HL-60 (cell line): ENCODE results near the gene ADAM23.

Experiments used
- DNase-seq, 2 experiments: peaks; one replicate each; pipeline ENCODE4 v3.0.0-alpha.2; 2010 to 2020; ENCODE audit warnings: low read depth in 1 of 2, low spot score in 1 of 2
- H3K27ac ChIP-seq: fragments of 250-450 bp; sonication (Bioruptor Pico); replicated peaks from 2 replicates; pipeline ENCODE4 v1.5.1; 2020; ENCODE audit warnings: mild to moderate bottlenecking, moderate library complexity
- H3K27me3 ChIP-seq: fragments of 250-450 bp; sonication (Bioruptor Pico); 2 replicates; pipeline ENCODE4 v1.5.1; 2021; ENCODE audit warnings: mild to moderate bottlenecking, moderate library complexity; ENCODE audit not compliant: insufficient read depth, poor library complexity, severe bottlenecking
- H3K4me3 ChIP-seq: replicated peaks from 2 replicates; pipeline ENCODE4 v1.5.1; 2011; ENCODE audit warnings: mild to moderate bottlenecking, control low read depth, low read length; ENCODE audit not compliant: insufficient read depth
- GABPA ChIP-seq: IDR thresholded peaks from 2 replicates; pipeline ENCODE4 v1.6.1; 2012; ENCODE audit warnings: low read depth
- POLR2AphosphoS5 ChIP-seq: IDR thresholded peaks from 2 replicates; pipeline ENCODE4 v1.6.1; 2012; ENCODE audit warnings: low read depth
- SPI1 ChIP-seq: IDR thresholded peaks from 2 replicates; pipeline ENCODE4 v1.6.1; 2012; ENCODE audit warnings: low read depth, mild to moderate bottlenecking, borderline replicate concordance
- TF ChIP-seq, protein P1 (sequence below): IDR thresholded peaks from one replicate; pipeline ENCODE4 v1.5.1; 2011; ENCODE audit warnings: low read length, control low read depth, inconsistent platforms; ENCODE audit not compliant: insufficient read depth
- TF ChIP-seq, protein P2 (sequence below): IDR thresholded peaks from 2 replicates; pipeline ENCODE4 v1.6.1; 2012; ENCODE audit warnings: low read depth; ENCODE audit not compliant: insufficient replicate concordance

ADAM23 gene

DNA sequence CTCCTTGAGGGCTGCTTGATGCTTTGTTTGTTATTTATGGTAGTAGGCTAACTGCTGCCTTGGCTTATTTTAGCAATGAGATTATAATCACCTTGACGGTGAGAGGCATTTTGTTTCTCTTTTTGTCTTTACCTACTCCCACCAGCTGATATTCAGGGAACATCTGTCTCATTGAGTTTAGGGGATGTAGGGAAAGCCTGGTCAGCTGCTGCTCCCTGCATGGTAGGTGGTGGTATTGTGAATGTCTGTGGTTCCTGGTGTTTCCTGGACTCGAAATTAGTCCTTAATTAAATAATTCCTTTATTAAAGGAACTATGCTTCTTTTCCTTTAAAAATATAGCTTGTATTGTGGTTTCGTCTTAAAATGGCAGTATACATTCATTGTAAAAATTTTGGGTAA lies 77.8 kb downstream of the ADAM23 start:
- H3K4me3 ChIP-seq, result no peak overlapping the region
- H3K27me3 ChIP-seq, result peaks cover 3% of the 10 kb centered on the region
- no peak for DNase-seq
- no peak overlapping the region for H3K27ac ChIP-seq
- TF ChIP-seq, protein P1, sequence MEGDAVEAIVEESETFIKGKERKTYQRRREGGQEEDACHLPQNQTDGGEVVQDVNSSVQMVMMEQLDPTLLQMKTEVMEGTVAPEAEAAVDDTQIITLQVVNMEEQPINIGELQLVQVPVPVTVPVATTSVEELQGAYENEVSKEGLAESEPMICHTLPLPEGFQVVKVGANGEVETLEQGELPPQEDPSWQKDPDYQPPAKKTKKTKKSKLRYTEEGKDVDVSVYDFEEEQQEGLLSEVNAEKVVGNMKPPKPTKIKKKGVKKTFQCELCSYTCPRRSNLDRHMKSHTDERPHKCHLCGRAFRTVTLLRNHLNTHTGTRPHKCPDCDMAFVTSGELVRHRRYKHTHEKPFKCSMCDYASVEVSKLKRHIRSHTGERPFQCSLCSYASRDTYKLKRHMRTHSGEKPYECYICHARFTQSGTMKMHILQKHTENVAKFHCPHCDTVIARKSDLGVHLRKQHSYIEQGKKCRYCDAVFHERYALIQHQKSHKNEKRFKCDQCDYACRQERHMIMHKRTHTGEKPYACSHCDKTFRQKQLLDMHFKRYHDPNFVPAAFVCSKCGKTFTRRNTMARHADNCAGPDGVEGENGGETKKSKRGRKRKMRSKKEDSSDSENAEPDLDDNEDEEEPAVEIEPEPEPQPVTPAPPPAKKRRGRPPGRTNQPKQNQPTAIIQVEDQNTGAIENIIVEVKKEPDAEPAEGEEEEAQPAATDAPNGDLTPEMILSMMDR, result no peak
- TF ChIP-seq GABPA (no peak), SPI1 (no peak), POLR2AphosphoS5 (no peak)
- TF ChIP-seq, protein P2, sequence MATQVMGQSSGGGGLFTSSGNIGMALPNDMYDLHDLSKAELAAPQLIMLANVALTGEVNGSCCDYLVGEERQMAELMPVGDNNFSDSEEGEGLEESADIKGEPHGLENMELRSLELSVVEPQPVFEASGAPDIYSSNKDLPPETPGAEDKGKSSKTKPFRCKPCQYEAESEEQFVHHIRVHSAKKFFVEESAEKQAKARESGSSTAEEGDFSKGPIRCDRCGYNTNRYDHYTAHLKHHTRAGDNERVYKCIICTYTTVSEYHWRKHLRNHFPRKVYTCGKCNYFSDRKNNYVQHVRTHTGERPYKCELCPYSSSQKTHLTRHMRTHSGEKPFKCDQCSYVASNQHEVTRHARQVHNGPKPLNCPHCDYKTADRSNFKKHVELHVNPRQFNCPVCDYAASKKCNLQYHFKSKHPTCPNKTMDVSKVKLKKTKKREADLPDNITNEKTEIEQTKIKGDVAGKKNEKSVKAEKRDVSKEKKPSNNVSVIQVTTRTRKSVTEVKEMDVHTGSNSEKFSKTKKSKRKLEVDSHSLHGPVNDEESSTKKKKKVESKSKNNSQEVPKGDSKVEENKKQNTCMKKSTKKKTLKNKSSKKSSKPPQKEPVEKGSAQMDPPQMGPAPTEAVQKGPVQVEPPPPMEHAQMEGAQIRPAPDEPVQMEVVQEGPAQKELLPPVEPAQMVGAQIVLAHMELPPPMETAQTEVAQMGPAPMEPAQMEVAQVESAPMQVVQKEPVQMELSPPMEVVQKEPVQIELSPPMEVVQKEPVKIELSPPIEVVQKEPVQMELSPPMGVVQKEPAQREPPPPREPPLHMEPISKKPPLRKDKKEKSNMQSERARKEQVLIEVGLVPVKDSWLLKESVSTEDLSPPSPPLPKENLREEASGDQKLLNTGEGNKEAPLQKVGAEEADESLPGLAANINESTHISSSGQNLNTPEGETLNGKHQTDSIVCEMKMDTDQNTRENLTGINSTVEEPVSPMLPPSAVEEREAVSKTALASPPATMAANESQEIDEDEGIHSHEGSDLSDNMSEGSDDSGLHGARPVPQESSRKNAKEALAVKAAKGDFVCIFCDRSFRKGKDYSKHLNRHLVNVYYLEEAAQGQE, result no peak

DNA sequence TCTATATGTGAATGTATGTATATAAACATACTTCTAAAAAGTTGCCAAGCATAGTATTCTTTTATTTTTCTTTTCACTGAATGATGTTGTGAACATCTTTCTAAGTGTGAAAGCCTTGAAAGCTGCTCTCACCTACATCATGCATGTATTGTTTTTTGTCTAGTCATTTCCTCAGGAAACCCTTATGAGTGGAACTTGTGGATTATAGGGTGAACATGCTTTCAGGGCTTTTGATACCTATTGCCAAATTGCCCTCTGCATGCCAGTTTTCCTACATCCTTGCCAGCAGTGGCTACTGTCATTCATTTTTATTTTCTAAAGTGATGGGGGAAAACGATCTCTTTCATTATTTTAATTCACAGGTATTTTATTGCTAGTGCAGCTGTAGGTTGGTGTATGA lies 78.3 kb downstream of the ADAM23 start:
- peaks cover 3% of the 10 kb centered on the region for H3K27me3 ChIP-seq
- DNase-seq, result no peak
- H3K4me3 ChIP-seq, result no peak overlapping the region
- no peak for TF ChIP-seq GABPA
- TF ChIP-seq, protein P2, result no peak
- TF ChIP-seq SPI1, result no peak
- no peak for TF ChIP-seq POLR2AphosphoS5
- TF ChIP-seq, protein P1, result no peak
- no peak overlapping the region for H3K27ac ChIP-seq

DNA sequence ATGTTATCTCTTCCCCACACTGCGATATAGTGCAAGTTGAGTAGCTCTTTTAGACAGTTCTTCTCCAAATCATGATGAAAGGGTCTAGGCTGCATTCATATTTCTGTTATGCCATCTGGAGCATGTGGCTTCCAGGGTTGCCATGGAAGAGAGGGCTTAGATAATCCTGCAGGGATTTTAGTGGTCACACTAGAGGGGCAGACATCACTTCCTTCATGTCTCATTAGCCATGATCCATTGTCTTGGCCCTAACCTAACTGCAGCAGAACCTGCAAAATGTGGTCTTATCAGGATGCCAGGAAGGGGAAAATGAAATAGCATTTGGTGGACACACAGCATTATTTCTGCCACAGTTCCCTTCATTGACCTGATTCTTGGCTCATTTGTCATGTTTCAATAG lies 83.1 kb downstream of the ADAM23 start:
- Histone ChIP-seq H3K27me3 (no peaks in the 10 kb centered on the region), H3K27ac (no peak overlapping the region), H3K4me3 (no peak overlapping the region)
- DNase-seq, result no peak
- TF ChIP-seq GABPA, result no peak
- TF ChIP-seq SPI1, result no peak
- no peak for TF ChIP-seq POLR2AphosphoS5
- TF ChIP-seq, protein P2, result no peak
- TF ChIP-seq, protein P1, result no peak
